GM19240 (cell line): Measurements from ENCODE around the gene CDON.
"Not testable (repeated sequence)": the region's sequence is repeated elsewhere in the genome, so short reads cannot be mapped to it uniquely, and the experiment has no call there.

Experiments used
- DNase-seq: peaks from one replicate; pipeline ENCODE4 v3.0.0; 2011; ENCODE audit warnings: low spot score; ENCODE audit not compliant: insufficient read length

Gene CDON

GRCh38 chr11:125924384-125925007 lies 138.2 kb downstream of the CDON start:
- no peak for DNase-seq

DNA sequence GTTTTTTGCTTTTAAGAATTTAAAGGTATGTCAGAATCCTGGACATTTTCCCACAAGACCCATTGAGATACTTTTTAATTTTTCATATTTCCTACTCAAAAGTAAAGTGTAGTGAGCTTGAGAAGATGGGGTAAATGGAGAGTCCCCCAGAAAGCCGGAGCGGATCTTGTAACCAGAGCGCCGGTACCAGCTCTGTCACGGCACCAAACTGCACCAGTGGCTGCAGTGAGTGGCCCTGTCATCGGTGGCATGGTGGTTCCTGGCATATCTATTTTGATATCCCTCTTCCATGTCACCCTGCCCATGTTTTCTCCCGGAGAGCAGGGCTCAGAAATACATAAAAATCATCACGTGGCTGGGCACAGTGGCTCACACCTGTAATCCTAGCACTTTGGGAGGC lies 139.0 kb downstream of the CDON start:
- DNase-seq = no peak

DNA sequence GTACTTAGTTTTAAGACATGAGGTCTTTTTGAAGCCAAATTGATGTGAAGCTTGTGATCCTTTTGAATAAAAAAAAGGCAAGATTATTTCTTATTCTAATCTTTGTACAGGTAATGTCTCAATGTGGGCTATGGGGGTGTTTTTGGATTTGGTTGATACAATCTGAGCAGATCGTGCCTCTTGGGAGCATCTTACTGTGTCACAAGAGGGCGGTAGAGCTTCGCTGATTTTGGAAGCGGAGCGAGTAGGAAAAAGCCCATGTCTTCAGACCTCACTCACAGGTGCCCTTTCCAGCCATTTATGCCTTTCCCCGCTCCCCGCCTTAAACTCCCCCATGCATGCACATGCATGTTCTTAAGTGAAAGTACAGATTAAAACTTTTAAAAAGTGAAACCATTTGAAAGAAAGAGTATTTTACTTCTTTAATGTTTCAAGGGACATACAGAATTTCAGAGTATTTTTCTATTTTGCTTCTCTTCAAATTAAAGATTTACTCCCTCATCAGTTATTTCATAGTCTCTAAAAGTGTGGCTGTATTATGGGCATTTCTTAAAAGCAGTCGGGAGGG lies 139.6 kb downstream of the CDON start:
- peak; percentile 41 for DNase-seq

GRCh38 chr11:125922156-125922555 lies 140.5 kb downstream of the CDON start:
- no peak for DNase-seq

DNA sequence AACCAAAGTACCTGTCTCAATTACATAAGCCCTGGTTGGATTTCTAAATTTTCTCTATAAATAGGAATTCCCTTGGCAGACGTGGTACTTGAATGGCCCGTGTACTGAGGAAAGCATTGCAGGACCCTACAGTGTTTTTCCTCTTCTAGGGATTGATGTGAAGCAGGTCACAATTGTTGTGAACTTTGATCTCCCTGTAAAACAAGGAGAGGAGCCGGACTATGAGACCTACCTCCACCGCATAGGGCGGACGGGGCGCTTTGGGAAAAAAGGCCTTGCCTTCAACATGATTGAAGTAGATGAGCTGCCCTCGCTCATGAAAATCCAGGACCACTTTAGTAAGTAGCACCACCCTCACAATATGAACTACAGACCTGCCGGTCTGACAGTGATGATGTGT lies 141.6 kb downstream of the CDON start:
- DNase-seq = no peak

DNA sequence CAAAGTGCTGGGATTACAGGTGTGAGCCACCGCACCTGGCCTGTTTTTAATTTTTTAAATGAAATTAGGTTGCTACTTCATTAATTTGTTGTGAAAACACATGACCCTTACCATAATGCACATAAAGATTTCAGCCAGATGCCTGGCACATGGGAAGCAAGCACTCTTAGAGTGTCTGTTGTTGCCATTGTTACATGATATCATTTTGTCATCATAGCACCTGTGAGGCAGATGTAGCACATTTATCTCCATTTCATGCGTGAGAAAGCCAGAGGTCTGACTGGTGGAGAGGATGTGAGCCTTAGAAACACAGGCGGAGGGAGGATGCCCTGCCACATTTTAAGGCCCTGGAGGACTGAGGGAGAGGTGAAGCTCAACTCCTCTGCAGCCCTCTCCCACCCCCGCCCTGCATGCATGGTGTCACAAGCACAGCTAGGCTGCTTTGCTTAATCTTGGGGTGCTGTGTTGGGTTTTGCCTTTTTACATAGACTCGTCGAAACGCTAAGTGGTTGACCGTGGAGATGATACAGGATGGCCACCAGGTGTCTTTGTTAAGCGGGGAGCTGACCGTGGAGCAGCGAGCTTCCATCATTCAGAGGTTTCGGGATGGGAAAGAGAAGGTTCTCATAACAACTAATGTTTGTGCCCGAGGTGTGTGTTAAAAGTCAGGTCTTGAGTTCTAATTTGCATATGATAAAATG lies 144.4 kb downstream of the CDON start:
- DNase-seq = no peak

DNA sequence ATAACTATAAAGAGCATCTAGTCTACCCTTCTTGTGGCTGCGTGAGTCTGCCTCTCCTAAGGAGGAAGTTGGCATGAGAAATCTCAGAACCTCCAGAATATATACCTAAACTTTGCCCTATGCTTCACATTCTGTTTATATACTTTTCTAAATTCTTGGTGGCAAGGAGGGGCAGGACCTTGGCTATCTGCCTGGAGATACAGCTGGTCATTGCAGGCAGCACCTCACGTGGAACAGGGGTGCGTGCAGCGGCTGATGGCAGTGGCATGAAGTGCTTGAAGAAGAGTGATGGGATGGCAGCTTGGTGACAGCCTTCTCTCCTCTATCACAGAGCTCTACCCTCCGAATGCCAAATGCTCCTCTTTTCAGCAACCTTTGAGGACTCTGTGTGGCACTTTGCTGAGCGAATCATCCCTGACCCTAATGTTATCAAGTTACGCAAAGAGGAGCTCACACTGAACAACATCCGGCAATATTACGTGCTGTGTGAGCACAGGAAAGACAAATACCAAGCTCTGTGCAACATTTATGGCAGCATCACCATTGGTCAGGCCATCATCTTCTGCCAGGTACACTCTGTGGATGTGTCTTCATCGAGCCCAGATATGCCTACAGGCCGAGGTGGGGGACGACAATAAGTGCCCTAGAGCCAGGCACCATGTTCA lies 145.9 kb downstream of the CDON start:
- DNase-seq = no peak

DNA sequence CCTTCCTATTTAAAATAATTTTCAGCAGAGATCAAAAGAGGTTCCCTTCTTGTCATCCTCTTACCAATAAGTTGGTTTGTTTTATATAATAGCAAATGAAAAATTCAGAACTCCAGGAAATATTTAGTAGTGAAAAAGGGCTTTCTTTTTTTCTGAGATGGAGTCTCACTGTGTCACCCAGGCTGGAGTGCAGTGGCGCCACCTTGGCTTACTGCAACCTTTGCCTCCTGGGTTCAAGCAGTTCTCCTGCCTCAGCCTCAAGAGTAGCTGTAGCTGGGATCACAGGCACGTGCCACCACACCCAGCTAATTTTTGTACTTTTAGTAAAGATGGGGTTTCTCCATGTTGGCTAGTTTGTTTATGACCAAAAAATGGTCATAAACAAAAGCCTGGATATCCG lies 148.1 kb downstream of the CDON start:
- not testable (repeated sequence) for DNase-seq

DNA sequence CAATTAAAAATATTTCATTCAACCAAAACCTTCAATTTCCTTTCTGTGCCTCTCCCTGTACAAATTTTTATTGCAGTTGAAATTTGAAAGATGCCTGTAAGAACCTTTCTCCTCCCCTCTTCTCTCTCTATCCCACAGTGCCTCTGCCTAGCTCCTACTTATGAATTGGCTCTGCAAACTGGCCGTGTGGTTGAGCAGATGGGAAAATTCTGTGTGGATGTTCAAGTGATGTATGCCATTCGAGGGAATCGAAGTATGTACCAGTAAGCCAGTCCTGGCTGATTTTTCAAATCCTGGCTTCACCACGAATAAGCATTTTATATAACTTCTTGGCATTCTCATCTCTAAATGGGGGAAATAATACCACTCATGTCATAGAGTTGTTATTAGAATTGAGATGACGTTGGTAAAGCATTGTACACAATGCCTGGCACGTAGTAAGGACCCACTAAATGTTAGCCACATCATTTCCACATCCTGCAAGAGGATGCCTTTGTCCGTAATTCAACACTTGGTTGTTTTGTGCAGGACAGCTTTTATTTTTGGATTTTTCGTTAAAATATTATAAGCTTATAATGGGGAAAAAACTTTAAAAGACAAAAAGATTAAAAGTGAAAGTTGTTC lies 152.3 kb downstream of the CDON start:
- no peak for DNase-seq
